ENCODE results near the gene AMER3. TPM values are rescaled to one million over a fixed set of nuclear protein-coding genes. Genes with fewer than 3 reads are reported as not detected.

The AMER3 gene
- total RNA-seq, 1 donor from 2014 or later: not detected

DNA sequence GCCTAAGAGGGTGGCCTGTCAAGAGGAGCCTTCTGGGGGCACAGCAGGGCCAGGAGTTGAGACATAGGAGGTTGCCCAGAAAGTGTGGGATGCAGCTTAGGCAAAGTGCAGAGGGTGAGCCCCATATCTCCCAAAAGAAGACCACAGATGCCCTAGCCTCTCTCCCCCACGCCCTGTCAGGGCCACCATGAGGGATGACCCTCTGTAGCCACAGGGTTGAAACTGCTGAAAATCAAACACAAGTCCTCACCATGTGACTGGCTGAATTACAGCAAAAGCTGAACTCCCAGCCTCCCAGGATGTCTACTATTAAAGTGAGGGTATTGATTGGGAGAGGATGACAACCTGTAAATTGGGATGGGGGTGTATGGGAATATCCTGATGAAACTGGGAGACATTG, 44.0 kb downstream of the AMER3 start:
- H3K27me3 Mint-ChIP-seq (ENCODE audit: unreplicated experiment): peaks cover 2% of the 10 kb centered on the region
- no peaks in the 10 kb centered on the region for H3K9me3 Mint-ChIP-seq (ENCODE audit: unreplicated experiment)
- no peak for TF ChIP-seq CTCF (IDR thresholded peaks at IDR 0.05)
- no peaks in the 10 kb centered on the region for H3K36me3 Mint-ChIP-seq (ENCODE audit: unreplicated experiment)
- H3K4me3 Mint-ChIP-seq (ENCODE audit: unreplicated experiment): no peak overlapping the region
- peaks cover 3% of the 10 kb centered on the region for H3K4me1 Mint-ChIP-seq (ENCODE audit: unreplicated experiment)
- DNase-seq (ENCODE audit: extremely low spot score, unreplicated experiment): peak; percentile 60
- no peak overlapping the region for H3K27ac Mint-ChIP-seq (ENCODE audit: unreplicated experiment)

DNA sequence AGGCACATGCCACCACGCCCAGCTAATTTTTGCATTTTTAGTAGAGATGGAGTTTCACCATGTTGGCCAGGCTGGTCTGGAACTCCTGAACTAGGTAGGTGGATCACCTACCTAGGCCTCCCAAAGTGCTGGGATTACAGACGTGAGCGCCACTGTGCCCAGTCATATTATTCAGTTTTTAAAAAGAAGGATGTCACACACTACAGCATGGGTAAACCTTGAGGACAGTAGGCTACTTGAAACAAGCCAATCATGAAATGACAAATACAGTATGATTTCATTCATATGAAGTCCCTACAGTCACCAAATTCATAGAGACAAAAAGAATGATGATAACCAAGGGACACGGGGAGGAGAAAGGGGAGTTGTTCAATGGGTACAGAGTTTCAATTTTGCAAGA, 50.3 kb downstream of the AMER3 start:
- no peaks in the 10 kb centered on the region for H3K4me1 Mint-ChIP-seq (ENCODE audit: unreplicated experiment)
- no peaks in the 10 kb centered on the region for H3K36me3 Mint-ChIP-seq (ENCODE audit: unreplicated experiment)
- H3K27ac Mint-ChIP-seq (ENCODE audit: unreplicated experiment): no peak overlapping the region
- H3K27me3 Mint-ChIP-seq (ENCODE audit: unreplicated experiment): peaks cover 7% of the 10 kb centered on the region
- no peak for DNase-seq (ENCODE audit: extremely low spot score, unreplicated experiment)
- H3K9me3 Mint-ChIP-seq (ENCODE audit: unreplicated experiment): no peaks in the 10 kb centered on the region
- no peak for TF ChIP-seq CTCF (IDR thresholded peaks at IDR 0.05)
- no peak overlapping the region for H3K4me3 Mint-ChIP-seq (ENCODE audit: unreplicated experiment)

DNA sequence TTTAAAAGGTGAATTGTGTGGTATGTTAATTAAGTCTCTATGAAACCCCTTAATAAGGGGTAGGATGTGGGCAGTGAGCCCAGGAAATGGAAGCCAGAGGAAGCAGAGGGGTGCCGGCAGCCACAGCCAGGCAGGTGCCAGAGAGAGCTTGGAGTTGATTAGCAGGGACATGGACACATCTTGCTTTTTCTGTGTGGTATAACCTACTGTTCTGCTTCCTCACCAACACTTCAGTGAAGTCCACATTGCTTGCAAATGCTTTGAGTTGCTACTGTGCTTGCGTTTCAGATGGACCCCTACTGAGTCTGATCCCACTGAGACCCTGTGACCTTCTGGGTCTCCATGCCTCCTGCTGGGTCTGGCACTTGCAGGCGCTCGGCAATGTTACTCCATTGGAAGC, 51.0 kb downstream of the AMER3 start:
- no peak for TF ChIP-seq CTCF (IDR thresholded peaks at IDR 0.05)
- no peak for DNase-seq (ENCODE audit: extremely low spot score, unreplicated experiment)
- no peaks in the 10 kb centered on the region for H3K36me3 Mint-ChIP-seq (ENCODE audit: unreplicated experiment)
- no peaks in the 10 kb centered on the region for H3K4me1 Mint-ChIP-seq (ENCODE audit: unreplicated experiment)
- H3K9me3 Mint-ChIP-seq (ENCODE audit: unreplicated experiment): no peaks in the 10 kb centered on the region
- H3K27me3 Mint-ChIP-seq (ENCODE audit: unreplicated experiment): peaks cover 7% of the 10 kb centered on the region
- H3K27ac Mint-ChIP-seq (ENCODE audit: unreplicated experiment): no peak overlapping the region
- H3K4me3 Mint-ChIP-seq (ENCODE audit: unreplicated experiment): no peak overlapping the region

- Mint-ChIP-seq H3K9me3 (ENCODE audit: unreplicated experiment) (no peaks in the 10 kb centered on the region), H3K36me3 (ENCODE audit: unreplicated experiment) (no peaks in the 10 kb centered on the region), H3K27me3 (ENCODE audit: unreplicated experiment) (peaks cover 7% of the 10 kb centered on the region), H3K4me1 (ENCODE audit: unreplicated experiment) (no peaks in the 10 kb centered on the region), H3K4me3 (ENCODE audit: unreplicated experiment) (no peak overlapping the region), H3K27ac (ENCODE audit: unreplicated experiment) (no peak overlapping the region)
- no peak for DNase-seq (ENCODE audit: extremely low spot score, unreplicated experiment)
- TF ChIP-seq CTCF (IDR thresholded peaks at IDR 0.05): no peak
These were observed 52.5 kb downstream of the AMER3 start for GRCh38 chr2:130807659-130808385.

DNA sequence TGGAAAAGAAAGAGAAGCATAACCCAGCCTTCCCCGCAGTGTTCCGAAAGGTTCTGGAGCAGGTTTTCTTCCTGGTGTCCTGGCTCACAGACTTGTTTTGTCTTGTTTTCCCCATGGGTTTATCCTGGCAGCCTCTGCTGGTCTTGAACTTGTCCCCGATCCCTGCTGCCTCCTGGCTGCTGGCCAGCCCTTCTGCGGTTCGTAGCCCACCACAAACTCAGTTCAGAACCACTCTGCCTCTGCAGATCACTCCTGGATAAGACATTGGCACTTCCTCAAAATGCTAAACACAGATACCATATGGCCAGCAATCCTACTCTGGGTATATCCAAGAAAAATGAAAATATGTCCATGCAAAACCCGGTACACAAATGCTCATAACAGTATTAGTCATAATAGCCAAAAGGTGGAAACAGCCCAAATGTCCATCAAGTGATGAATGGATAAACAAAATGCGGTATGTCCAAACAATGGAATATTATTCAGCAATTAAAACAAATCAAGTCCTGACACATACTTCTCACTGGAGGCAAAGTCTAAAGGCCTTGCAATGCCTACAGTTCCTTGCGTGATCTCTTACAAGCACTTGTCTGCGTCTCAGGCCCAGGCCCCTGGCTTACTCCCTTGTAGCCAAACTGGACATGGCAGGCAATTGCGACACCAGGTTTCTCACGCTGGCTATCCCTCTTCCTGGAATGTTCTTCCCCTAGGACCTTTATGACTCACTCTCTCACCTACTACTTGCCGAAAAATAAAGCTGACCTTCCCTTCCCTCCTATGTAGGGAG, 53.3 kb downstream of the AMER3 start:
- Mint-ChIP-seq H3K4me3 (ENCODE audit: unreplicated experiment) (no peak overlapping the region), H3K36me3 (ENCODE audit: unreplicated experiment) (no peaks in the 10 kb centered on the region), H3K27ac (ENCODE audit: unreplicated experiment) (no peak overlapping the region), H3K4me1 (ENCODE audit: unreplicated experiment) (no peaks in the 10 kb centered on the region), H3K27me3 (ENCODE audit: unreplicated experiment) (peaks cover 7% of the 10 kb centered on the region), H3K9me3 (ENCODE audit: unreplicated experiment) (no peaks in the 10 kb centered on the region)
- no peak for DNase-seq (ENCODE audit: extremely low spot score, unreplicated experiment)
- no peak for TF ChIP-seq CTCF (IDR thresholded peaks at IDR 0.05)
